Ramos (cell line): ENCODE data around the gene RSBN1.
"Not testable (repeated sequence)": the region's sequence is repeated elsewhere in the genome, so short reads cannot be mapped to it uniquely, and the experiment has no call there.

ENCODE experiments used
- in situ Hi-C: fragments of 300-500 bp; cut with MboI; formaldehyde crosslinking; loops from one replicate; pipeline ENCODE4 v1.14.3; 2022; ENCODE audit warnings: low sequenced_read_pairs; ENCODE audit not compliant: unreplicated experiment

The RSBN1 gene

GRCh38 chr1:113811888-113812660 is at the start of gene RSBN1:
Gene RSBN1 (minus strand): TSS chr1:113812476. CDS start chr1:113812412, 64 bp downstream.
- in situ Hi-C loops, result no loop called here

DNA sequence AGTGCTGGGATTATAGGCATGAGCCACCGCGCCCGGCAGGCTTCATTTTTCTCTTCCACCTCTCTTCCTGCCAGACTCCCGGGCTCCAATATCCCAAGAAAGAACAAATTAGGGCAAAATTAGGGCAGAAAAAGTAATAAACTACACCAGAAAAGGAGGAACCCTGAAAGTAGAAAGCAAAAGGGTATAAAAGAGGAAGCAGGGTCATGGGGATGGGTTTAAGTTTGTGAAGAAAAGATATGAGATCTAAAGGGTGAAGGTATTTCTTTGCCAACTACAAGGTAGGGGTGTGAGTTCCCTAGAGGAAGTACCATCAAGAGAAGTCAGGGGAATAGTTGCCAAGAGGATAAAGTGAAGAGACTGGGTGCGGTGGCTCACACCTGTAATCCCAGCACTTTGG is 49.4 kb upstream of the RSBN1 start:
- in situ Hi-C loops, result no loop called here

GRCh38 chr1:113860891-113861290 is 48.6 kb upstream of the RSBN1 start:
- in situ Hi-C loops, result no loop called here

DNA sequence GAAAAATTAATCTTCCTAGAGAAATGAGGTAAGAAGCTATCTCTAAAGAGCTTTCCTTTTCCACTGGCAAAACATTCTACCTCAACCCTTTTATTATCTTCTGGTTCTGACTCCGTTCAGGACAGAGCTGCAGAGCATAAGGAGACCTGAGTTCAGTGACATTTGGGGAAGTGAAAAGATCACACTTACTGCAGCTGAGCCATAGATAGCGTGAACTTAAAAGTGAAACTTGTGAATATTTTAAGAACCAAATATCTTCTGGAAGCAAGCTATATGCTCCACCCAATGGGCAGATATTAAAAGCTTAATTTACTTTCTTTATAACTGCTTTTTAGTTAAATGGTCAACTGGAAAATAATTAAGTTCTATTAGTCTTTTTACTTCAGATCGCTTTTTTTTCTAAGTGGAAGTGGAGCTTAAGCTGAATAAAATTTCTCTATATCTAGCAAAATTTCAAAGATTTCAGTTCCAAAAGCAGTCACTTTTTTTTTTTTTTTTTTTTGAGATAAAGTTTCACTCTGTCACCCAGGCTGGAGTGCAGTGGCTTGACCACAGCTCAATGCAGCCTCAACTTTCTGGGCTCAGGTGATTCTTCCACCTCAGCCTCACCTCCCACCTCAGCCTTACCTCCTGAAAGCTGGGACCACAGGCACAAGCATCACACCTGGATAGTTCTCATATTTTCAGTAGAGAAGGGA is 47.4 kb upstream of the RSBN1 start:
- in situ Hi-C loops, result no loop called here

DNA sequence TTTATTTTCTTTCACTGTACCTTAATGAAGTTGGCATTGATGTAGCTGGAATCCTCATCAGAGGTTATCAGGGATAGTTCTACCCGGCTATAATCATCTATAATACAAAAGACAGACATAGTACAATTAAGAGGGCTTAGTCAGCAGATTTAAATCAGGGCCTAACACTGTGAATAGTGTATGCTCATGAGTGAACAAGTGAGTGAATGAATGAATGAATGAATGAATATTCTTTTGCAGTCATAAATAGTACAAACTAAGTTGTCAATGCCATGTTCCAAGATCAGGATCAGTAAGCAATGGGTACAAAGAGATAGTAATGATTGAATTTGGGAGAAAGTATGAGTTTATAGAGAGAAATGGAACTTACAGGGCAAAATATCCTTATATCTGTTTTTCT is 46.7 kb upstream of the RSBN1 start:
- in situ Hi-C loops, result no loop called here

GRCh38 chr1:113858418-113858817 is 46.1 kb upstream of the RSBN1 start:
- in situ Hi-C loops, result no loop called here

DNA sequence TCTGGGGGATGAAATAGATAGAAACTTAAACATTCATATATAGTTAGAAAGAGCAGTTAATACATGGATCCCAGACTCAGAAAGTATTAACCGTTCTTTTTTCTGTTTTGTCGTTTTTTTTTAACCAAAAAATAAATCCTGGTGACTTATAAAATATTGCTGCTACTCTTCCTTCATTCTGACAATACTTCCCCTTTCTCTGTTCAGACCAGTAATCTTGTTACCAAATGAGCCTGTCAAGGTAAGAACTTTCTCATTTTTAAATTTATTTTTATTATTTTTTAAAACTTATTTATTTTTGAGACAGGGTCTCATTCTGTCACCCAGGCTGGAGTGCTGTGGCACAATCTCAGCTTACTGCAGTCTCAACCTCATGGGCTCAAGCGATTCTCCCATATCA is 45.5 kb upstream of the RSBN1 start:
- in situ Hi-C loops, result no loop called here

GRCh38 chr1:113856401-113856790 is 44.1 kb upstream of the RSBN1 start:
- in situ Hi-C loops, result no loop called here

- in situ Hi-C loops, result no loop called here
Measured at GRCh38 chr1:113855630-113856400, 43.5 kb upstream of the RSBN1 start.

- in situ Hi-C loops, result no loop called here
Measured at GRCh38 chr1:113854234-113854633, 42.0 kb upstream of the RSBN1 start.

DNA sequence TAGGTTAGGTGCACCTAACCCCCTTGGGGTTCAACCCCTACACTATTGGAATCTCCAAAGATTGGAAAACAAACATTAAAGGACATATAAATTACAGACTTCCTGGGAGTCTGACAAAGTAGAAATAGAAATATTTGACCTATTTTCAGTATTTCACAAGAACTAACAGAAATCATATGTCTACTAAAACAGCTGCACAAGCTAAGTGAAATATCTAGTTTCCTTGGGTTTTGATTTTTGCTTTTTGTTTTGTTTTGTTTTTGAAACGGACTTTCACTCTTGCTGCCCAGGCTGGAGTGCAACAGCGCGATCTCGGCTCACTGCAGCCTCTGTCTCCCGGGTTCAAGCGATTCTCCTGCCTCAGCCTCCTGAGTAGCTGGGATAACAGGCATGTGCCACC is 40.4 kb upstream of the RSBN1 start:
- in situ Hi-C loops, result not testable (repeated sequence)

- in situ Hi-C loops, result no loop called here
Measured at GRCh38 chr1:113850127-113850796, 38.0 kb upstream of the RSBN1 start.

DNA sequence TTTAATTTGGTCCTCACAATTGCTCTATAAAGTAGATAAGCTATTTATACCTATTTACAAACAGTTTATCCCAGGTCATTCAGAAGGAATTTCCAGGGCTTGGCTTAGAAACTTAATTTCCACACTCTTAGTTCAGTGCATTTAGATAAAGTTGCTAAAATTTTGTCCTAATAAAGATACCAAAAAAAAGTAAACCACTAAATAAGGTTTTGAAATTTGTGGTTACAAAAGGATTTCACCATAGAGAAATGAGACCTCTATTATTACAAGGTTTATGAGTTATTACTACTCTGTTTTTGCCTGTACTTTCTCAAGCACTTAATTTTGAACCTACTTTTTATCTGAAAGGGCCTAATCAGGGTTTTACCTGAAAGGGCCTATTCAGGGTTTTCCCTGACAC is 36.8 kb upstream of the RSBN1 start:
- in situ Hi-C loops, result loop anchor here (25.0 kb wide), 1 partner anchor 438 kb away; no protein-coding TSS in a partner anchor

DNA sequence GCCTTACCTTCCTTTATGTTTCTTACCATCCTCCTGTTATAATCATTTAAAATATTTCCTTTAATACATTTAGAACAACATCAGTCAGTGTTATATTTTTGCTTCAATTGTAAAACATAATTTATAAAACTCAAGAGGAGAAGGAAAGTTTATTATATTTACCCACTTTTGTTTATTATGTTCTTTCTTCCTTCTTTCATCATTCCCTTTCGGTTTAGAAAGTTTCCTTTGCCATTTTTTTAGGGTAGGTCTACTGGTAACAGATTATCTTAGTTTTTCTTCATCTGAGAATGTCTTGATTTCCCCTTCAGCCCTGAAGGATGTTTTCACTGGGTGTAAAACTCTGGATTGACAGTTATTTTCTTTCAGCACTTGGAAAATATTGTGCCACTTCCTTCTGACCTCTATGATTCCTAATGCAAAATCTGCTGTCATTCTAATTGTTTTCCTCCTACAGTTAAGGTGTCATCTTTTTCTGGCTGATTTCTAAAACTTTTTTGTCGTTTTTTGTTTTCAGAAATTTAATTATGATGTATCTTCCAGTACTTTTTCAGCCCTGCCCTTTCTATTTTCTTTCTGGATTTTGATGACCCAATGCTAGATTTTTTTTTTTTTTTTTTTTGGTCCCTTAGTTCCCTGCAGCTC is 34.2 kb upstream of the RSBN1 start:
- in situ Hi-C loops, result loop anchor here (25.0 kb wide), 1 partner anchor 441 kb away; no protein-coding TSS in a partner anchor

DNA sequence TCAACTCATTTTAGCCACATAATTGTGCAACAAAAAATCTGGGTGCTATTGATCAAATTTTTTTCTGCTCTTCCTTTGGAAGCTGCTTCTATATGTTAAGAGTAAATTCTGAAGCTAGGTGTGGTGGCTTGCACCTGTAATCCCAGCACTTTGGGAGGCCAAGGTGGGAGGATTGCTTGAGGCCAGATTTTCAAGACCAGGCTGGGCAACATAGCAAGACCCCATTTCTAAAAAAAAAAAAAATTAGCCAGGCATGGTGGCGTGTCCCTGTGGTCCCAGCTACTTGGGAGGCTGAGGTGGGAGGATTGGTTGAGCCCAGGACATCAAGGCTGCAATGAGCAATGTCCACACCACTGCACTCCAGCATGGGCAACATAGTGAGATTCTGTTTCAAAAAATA is 24.3 kb upstream of the RSBN1 start:
- in situ Hi-C loops, result loop anchor here (10.0 to 25.0 kb wide), 2 partner anchors 68 to 451 kb away; partner anchors contain the start of genes AP4B1 and DCLRE1B

- in situ Hi-C loops, result loop anchor here (10.0 to 25.0 kb wide), 2 partner anchors 69 to 452 kb away; partner anchors contain the start of genes AP4B1 and DCLRE1B
Measured at GRCh38 chr1:113835686-113836290, 23.5 kb upstream of the RSBN1 start.

DNA sequence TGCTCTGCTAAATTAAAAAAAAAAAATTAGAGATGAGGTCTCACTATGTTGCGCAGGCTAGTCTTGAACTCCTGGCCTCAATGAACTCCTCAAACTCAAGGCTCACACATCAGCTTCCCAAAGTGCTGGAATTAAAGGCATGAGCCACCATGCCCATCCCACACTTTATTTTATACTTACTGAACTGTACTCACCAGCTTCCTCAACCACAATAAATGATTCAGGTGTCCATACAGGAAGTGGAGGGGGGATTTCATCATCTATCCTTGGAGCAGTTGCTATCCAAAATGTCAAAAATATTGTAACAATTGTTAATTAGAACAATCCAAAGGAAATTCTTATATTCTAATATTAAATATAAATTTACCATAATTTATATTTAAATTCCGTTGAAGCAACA is 22.4 kb upstream of the RSBN1 start:
- in situ Hi-C loops, result loop anchor here (10.0 to 25.0 kb wide), 2 partner anchors 70 to 453 kb away; partner anchors contain the start of genes AP4B1 and DCLRE1B

- in situ Hi-C loops, result loop anchor here (10.0 to 25.0 kb wide), 2 partner anchors 75 to 457 kb away; partner anchors contain the start of genes AP4B1 and DCLRE1B
Measured at GRCh38 chr1:113830039-113830438, 17.8 kb upstream of the RSBN1 start.

GRCh38 chr1:113821916-113822315 is 9.6 kb upstream of the RSBN1 start:
- in situ Hi-C loops, result no loop called here
